ENCODE measurements around the gene ACAD10. TPM values are rescaled to one million over a fixed set of nuclear protein-coding genes. Genes with fewer than 3 reads are reported as not detected.
A peak's percentile ranks its signal among the peaks of the same experiment; 100 is the strongest.

Gene ACAD10
- total RNA-seq, 1 experiment from 2014 or later: 29.1 TPM

GRCh38 chr12:111728795-111729194 is 42.9 kb downstream of the ACAD10 start:
- peak; percentile 32 for ATAC-seq
- Mint-ChIP-seq H3K9me3 (0 out of 2 replicates have a peak, but pooled peaks cover 6% of the 10 kb centered on the region), H3K27ac (no peak overlapping the region), H3K27me3 (ENCODE audit: low read depth) (no peaks in the 10 kb centered on the region), H3K36me3 (peaks cover 43% of the 10 kb centered on the region), H3K4me1 (no peaks in the 10 kb centered on the region), H3K4me3 (no peak overlapping the region)
- TF ChIP-seq MLX (CRISPR knock-in tag; IDR thresholded peaks at IDR 0.05): no peak
- TF ChIP-seq GTF2I (CRISPR knock-in tag; conservative IDR thresholded peaks at IDR 0.05): no peak
- no peak for TF ChIP-seq IRF2 (CRISPR knock-in tag; IDR thresholded peaks at IDR 0.05; ENCODE audit: borderline replicate concordance, low read depth)
- TF ChIP-seq JUN (CRISPR knock-in tag; IDR thresholded peaks at IDR 0.05): no peak
- TF ChIP-seq ZNF232 (CRISPR knock-in tag; IDR thresholded peaks at IDR 0.05): no peak
- TF ChIP-seq ETV6 (CRISPR knock-in tag; IDR thresholded peaks at IDR 0.05): no peak
- TF ChIP-seq USF1 (CRISPR knock-in tag; IDR thresholded peaks at IDR 0.05): no peak
- TF ChIP-seq ATF1 (CRISPR knock-in tag; IDR thresholded peaks at IDR 0.05): no peak
- TF ChIP-seq OVOL2 (CRISPR knock-in tag; IDR thresholded peaks at IDR 0.05; ENCODE audit: borderline replicate concordance): no peak
- TF ChIP-seq NR1H2 (CRISPR knock-in tag; IDR thresholded peaks at IDR 0.05): no peak
- ChIA-PET CTCF (interaction anchor here (1.3 kb wide), 1 partner anchor 36 kb away, joined by 3 read pairs; no protein-coding TSS in a partner anchor), POLR2A (interaction anchor here (0.6 to 1.0 kb wide), 2 partner anchors 19 to 43 kb away, joined by 3 read pairs; partner anchors contain the start of genes ACAD10 and BRAP)
- DNase-seq (ENCODE audit: low spot score): no peak

DNA sequence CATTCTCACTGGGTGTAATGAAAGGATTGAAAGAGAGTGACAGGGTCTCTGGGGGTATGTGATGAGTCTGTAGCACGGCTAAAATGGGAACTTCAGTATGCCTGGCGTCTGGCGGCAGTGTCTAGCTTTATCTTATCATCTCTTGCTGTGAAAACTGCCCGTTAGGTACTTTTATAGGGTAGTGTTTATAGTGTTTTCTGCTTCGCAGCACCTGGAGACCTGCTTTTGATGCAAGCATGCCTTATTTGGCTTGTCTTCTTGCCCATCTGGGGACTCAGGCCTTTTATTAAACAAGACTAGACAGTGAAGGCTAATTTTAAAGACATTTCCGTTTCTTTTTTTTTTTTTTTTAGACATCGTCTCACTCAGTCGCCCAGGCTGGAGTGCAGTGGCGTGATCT is 44.6 kb downstream of the ACAD10 start:
- DNase-seq (ENCODE audit: low spot score) (no peak), ATAC-seq (no peak)
- no peak for TF ChIP-seq JAZF1 (CRISPR knock-in tag; IDR thresholded peaks at IDR 0.05)
- no peak for TF ChIP-seq PREB (CRISPR knock-in tag; IDR thresholded peaks at IDR 0.05; ENCODE audit: borderline replicate concordance)
- TF ChIP-seq, protein P1, sequence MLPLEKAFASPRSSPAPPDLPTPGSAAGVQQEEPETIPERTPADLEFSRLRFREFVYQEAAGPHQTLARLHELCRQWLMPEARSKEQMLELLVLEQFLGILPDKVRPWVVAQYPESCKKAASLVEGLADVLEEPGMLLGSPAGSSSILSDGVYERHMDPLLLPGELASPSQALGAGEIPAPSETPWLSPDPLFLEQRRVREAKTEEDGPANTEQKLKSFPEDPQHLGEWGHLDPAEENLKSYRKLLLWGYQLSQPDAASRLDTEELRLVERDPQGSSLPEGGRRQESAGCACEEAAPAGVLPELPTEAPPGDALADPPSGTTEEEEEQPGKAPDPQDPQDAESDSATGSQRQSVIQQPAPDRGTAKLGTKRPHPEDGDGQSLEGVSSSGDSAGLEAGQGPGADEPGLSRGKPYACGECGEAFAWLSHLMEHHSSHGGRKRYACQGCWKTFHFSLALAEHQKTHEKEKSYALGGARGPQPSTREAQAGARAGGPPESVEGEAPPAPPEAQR (CRISPR knock-in tag; IDR thresholded peaks at IDR 0.05): no peak
- TF ChIP-seq ZNF232 (CRISPR knock-in tag; IDR thresholded peaks at IDR 0.05): no peak
- TF ChIP-seq NFYB (CRISPR knock-in tag; conservative IDR thresholded peaks at IDR 0.05; ENCODE audit: low read depth): no peak
- TF ChIP-seq TEAD1 (CRISPR knock-in tag; IDR thresholded peaks at IDR 0.05): no peak
- no peak for TF ChIP-seq GTF2I (CRISPR knock-in tag; conservative IDR thresholded peaks at IDR 0.05)
- no peak for TF ChIP-seq E2F5 (CRISPR knock-in tag; IDR thresholded peaks at IDR 0.05)
- Mint-ChIP-seq H3K27me3 (ENCODE audit: low read depth) (no peaks in the 10 kb centered on the region), H3K4me1 (no peaks in the 10 kb centered on the region), H3K9me3 (0 out of 2 replicates have a peak, but pooled peaks cover under 1% of the 10 kb centered on the region), H3K27ac (no peak overlapping the region), H3K4me3 (no peak overlapping the region), H3K36me3 (peaks cover 39% of the 10 kb centered on the region)
- POLR2A ChIA-PET: no interaction called here
- CTCF ChIA-PET: no interaction called here

DNA sequence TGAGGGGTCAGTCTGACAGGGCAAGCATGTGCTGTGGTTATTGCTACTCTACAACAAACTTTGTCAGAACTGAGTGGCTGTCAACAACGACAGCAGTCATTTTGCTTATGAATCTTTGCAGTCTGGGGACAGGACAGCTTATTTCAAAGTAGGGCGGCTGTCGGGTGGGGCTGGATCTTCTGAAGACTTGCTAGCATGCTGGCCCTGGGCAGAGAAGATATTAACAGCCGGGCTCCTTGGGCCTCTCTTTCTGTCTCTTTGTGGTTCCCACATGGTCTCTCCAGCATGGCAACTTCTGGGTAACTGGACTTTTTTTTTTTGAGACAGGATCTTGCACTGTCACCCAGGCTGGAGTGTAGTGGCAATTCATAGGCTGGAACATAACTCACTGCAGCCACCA is 46.9 kb downstream of the ACAD10 start:
- Mint-ChIP-seq H3K4me1 (no peaks in the 10 kb centered on the region), H3K36me3 (peaks cover 44% of the 10 kb centered on the region), H3K27ac (no peak overlapping the region), H3K4me3 (no peak overlapping the region), H3K9me3 (no peaks in the 10 kb centered on the region), H3K27me3 (ENCODE audit: low read depth) (no peaks in the 10 kb centered on the region)
- CTCF ChIA-PET: no interaction called here
- no peak for TF ChIP-seq OVOL2 (CRISPR knock-in tag; IDR thresholded peaks at IDR 0.05; ENCODE audit: borderline replicate concordance)
- TF ChIP-seq, protein P2, sequence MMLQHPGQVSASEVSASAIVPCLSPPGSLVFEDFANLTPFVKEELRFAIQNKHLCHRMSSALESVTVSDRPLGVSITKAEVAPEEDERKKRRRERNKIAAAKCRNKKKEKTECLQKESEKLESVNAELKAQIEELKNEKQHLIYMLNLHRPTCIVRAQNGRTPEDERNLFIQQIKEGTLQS (CRISPR knock-in tag; conservative IDR thresholded peaks at IDR 0.05): no peak
- POLR2A ChIA-PET: no interaction called here
- DNase-seq (ENCODE audit: low spot score): no peak
- ATAC-seq: no peak
